ENCODE data around the gene TRAK2. TPM values are rescaled to one million over a fixed set of nuclear protein-coding genes. Genes with fewer than 3 reads are reported as not detected.

TRAK2 gene
- total RNA-seq, 1 experiment from 2014 or later = 15.2 TPM

- intact Hi-C loops (cut with micrococcal nuclease) = loop anchor here (10.0 kb wide), 1 partner anchor 455 kb away; no protein-coding TSS in a partner anchor
- no peak overlapping the region for H2AFZ ChIP-seq (ENCODE audit: low read depth, low read length, poor library complexity, severe bottlenecking)
- H3K27ac ChIP-seq (ENCODE audit: low read depth, low read length) = no peak overlapping the region
- no peak overlapping the region for H3K4me3 ChIP-seq (replicated peaks in 1 of 2; ENCODE audit: low read depth in 1 of 2, low read length in 2 of 2)
- DNase-seq (ENCODE audit: low read depth, low spot score) (no peak), ATAC-seq (no peak)
- 0 out of 2 replicates have a peak overlapping the region, but pooled peaks have one; percentile 3 for H3K4me2 ChIP-seq (ENCODE audit: low read length)
- H3K27me3 ChIP-seq (ENCODE audit: insufficient read depth, low read length) = no peaks in the 10 kb centered on the region
- H3K9me2 ChIP-seq (ENCODE audit: insufficient read depth) = no peaks in the 10 kb centered on the region
- H3K79me2 ChIP-seq (ENCODE audit: insufficient read depth, low read length) = no peaks in the 10 kb centered on the region
- ChIA-PET CTCF (no interaction called here), RAD21 (ENCODE audit: low non-redundant PET in 1 of 2, low total read pairs in 2 of 2, uncharacterized antibody in 2 of 2, unreplicated experiment in 2 of 2) (no interaction called here), POLR2A (no interaction called here)
- TF ChIP-seq SIN3A (IDR thresholded peaks at IDR 0.05; ENCODE audit: low read depth) (no peak), TCF7L2 (IDR thresholded peaks at IDR 0.05; ENCODE audit: borderline replicate concordance, extremely low read depth, insufficient read depth, insufficient read length) (no peak), MAX (IDR thresholded peaks at IDR 0.05) (no peak), EZH2phosphoT487 (IDR thresholded peaks at IDR 0.05; ENCODE audit: borderline replicate concordance) (no peak), ZBTB33 (IDR thresholded peaks at IDR 0.05; ENCODE audit: extremely low read depth, insufficient replicate concordance, low read length) (no peak), JUND (IDR thresholded peaks at IDR 0.05) (no peak), ZNF274 (IDR thresholded peaks at IDR 0.05; ENCODE audit: low read depth, low read length) (no peak), SP1 (IDR thresholded peaks at IDR 0.05; ENCODE audit: low read depth) (no peak), EZH2 (IDR thresholded peaks at IDR 0.05) (no peak)
- peaks cover 18 to 41% of the 10 kb centered on the region in 2 experiments for H3K4me1 ChIP-seq (ENCODE audit: control insufficient read depth in 1 of 2, insufficient read depth in 2 of 2, low read length in 2 of 2)
- H4K20me1 ChIP-seq (ENCODE audit: insufficient read depth) = no peaks in the 10 kb centered on the region
- no TSS peak for BruUV-seq (replicated peaks)
- H3K36me3 ChIP-seq (ENCODE audit: control insufficient read depth in 1 of 2, insufficient read depth in 2 of 2, low read length in 2 of 2) = no peaks in the 10 kb centered on the region
- no peak overlapping the region for H3K9ac ChIP-seq (ENCODE audit: low read length)
- H3K9me3 ChIP-seq (ENCODE audit: control insufficient read depth in 1 of 2, insufficient read depth in 1 of 2, low read depth in 1 of 2, low read length in 2 of 2) = peaks cover 0 to 10% of the 10 kb centered on the region in 2 experiments; a peak in 1 of 4 replicates
Measured at GRCh38 chr2:201360256-201360655, 91.0 kb downstream of the TRAK2 start.
